Prostate gland (tissue), 2 donors: ENCODE measurements around the gene KSR2. TPM values are rescaled to one million over a fixed set of nuclear protein-coding genes. Genes with fewer than 3 reads are reported as not detected.

Source experiments
- DNase-seq: peaks from one replicate; pipeline ENCODE4 v3.0.0-alpha.2; 2019; ENCODE audit warnings: low spot score
- H3K27ac ChIP-seq, 2 donors: fragments of 200-600 bp; sonication (generic); 2 replicates each; pipeline ENCODE4 v1.5.1; 2017 to 2019
- H3K27me3 ChIP-seq: fragments of 200-600 bp; sonication (generic); replicated peaks from 2 replicates; pipeline ENCODE4 v1.5.1; 2019; ENCODE audit not compliant: insufficient read depth
- H3K36me3 ChIP-seq, 2 donors: fragments of 200-600 bp; sonication (generic); 1 replicate in 1 of 2; 2 replicates in 1 of 2; pipeline versions ENCODE4 v1.5.1 to v1.8.1; 2017 to 2019
- H3K4me1 ChIP-seq: fragments of 200-600 bp; sonication (generic); replicated peaks from 2 replicates; pipeline ENCODE4 v1.5.1; 2019
- H3K4me3 ChIP-seq, 2 donors: fragments of 200-600 bp; sonication (generic); 2 replicates each; pipeline ENCODE4 v1.5.1; 2017 to 2019
- H3K9me3 ChIP-seq: fragments of 200-600 bp; sonication (generic); 2 replicates; pipeline ENCODE4 v1.5.1; 2017
- CTCF ChIP-seq, 4 experiments: fragments of 200-600 bp in 2 of 4; fragments of 450-650 bp in 2 of 4; sonication (generic) in 2 of 4; IDR thresholded peaks; 1 replicate in 3 of 4; 2 replicates in 1 of 4; pipeline ENCODE4 v1.5.1; 2016 to 2019; ENCODE audit warnings: antibody characterized with exemption in 4 of 4, mild to moderate bottlenecking in 2 of 4, moderate library complexity in 2 of 4
- POLR2A ChIP-seq: fragments of 450-650 bp; IDR thresholded peaks from one replicate; pipeline ENCODE4 v1.6.1; 2016; ENCODE audit warnings: antibody characterized with exemption, mild to moderate bottlenecking
- POLR2AphosphoS5 ChIP-seq: sonication (generic); formaldehyde crosslinking; IDR thresholded peaks from one replicate; pipeline ENCODE4 v1.6.1; 2017; ENCODE audit warnings: antibody characterized with exemption
- WGBS: methylation state at CpG from one replicate; pipeline ENCODE4 v1.1.5; 2018; 5-methylcytosine and 5-hydroxymethylcytosine counted together
- intact Hi-C: fragments of 100-400 bp; cut with DNase I; formaldehyde crosslinking; loops from one replicate; pipeline ENCODE4 v1.14.2; 2022
- total RNA-seq, 2 donors: library from RNA; depleted of rRNA; stranded (reverse); fragments of >200 nt; gene quantifications; one replicate each; pipeline ENCODE4 v1.1.0, GENCODE V29; 2016

KSR2 gene
- total RNA-seq, 2 donors from 2014 or later = 1.0 to 1.7 TPM

DNA sequence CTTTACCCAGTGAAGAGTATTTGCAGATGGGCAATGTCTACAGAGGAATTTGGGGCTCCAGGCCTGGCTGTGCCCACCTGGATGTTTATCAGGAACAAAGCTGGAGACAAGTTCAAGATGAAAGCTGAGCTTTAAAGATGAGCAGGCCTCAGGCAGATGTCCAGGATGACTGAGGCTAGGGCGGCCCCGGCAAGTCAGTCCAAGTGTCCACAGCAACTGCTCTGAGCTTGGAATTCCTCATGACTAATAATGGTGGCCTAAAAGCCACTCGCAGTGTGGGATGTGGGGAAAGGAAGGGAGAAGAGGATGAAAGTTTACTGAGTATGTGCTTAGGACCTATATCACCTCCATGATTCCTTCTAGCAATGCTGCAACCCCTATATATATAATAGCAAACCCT lies 479.1 kb downstream of the KSR2 start:
- Histone ChIP-seq H3K4me1 (no peaks in the 10 kb centered on the region), H3K4me3 (no peak overlapping the region), H3K27me3 (no peaks in the 10 kb centered on the region), H3K36me3 (no peaks in the 10 kb centered on the region), H3K9me3 (no peaks in the 10 kb centered on the region), H3K27ac (no peak overlapping the region)
- TF ChIP-seq POLR2A = no peak
- WGBS = 92% methylated on average over 3 of the region's 3 CpGs
- no peak for DNase-seq
- intact Hi-C loops = no loop called here

GRCh38 chr12:117486840-117487659 lies 481.7 kb downstream of the KSR2 start:
- Histone ChIP-seq H3K9me3 (no peaks in the 10 kb centered on the region), H3K36me3 (no peaks in the 10 kb centered on the region), H3K4me3 (no peak overlapping the region), H3K27me3 (no peaks in the 10 kb centered on the region), H3K27ac (no peak overlapping the region), H3K4me1 (no peaks in the 10 kb centered on the region)
- TF ChIP-seq CTCF (IDR thresholded peaks at IDR 0.05) = no peak
- no peak for TF ChIP-seq POLR2A
- no peak for TF ChIP-seq POLR2AphosphoS5
- 73% methylated on average over 5 of the region's 5 CpGs for WGBS
- no peak for DNase-seq
- intact Hi-C loops = no loop called here

DNA sequence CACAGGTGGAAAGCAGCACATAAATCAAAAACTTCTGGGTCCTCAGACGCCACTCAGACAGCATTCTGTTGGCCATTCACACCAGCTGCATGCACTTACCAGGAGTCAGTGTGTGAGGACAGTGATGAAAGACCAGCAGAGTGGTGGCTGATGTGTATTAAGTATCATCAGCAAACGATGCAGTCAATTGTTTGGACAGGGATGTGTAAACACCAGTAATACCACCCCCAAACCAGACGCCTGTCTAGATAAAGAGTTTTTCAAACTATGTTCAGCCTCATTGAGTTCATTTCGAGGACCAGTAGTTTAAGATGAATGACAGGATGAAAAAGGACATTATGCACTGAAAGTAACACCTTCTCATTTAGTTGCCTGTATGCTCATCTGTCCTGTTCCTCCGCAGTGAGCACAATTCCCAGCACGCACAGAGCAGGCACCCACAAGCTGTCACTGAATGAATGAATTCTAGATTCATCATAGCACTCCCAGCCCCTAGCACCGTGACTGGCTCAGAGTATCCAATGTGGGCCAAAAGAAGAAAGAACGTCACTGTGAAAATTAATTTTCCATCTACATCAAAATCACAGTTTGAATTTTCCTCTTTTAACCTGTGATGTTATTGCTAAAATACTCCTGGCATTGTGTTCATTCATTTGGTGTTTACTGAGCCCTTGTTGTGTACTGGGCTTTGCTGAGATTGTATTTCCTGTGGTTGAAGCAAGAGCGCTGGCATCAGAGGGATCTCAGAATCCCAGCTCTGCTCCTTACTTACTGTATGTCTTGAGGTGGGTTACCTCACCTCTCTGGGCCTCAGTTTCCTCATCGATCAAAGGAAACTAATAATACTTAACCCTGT lies 482.6 kb downstream of the KSR2 start:
- intact Hi-C loops = no loop called here
- H3K36me3 ChIP-seq = no peaks in the 10 kb centered on the region
- DNase-seq = no peak
- no peak overlapping the region for H3K27ac ChIP-seq
- no peak overlapping the region for H3K4me3 ChIP-seq
- H3K27me3 ChIP-seq = no peaks in the 10 kb centered on the region
- H3K9me3 ChIP-seq = no peaks in the 10 kb centered on the region
- no peaks in the 10 kb centered on the region for H3K4me1 ChIP-seq
- WGBS = 70% methylated on average over 10 of the region's 10 CpGs
- TF ChIP-seq CTCF (IDR thresholded peaks at IDR 0.05) = no peak
- TF ChIP-seq POLR2AphosphoS5 = no peak

- TF ChIP-seq CTCF (IDR thresholded peaks at IDR 0.05) = no peak
- TF ChIP-seq POLR2A = no peak
- TF ChIP-seq POLR2AphosphoS5 = no peak
- intact Hi-C loops = no loop called here
- Histone ChIP-seq H3K27ac (no peak overlapping the region), H3K36me3 (no peaks in the 10 kb centered on the region), H3K27me3 (no peaks in the 10 kb centered on the region), H3K9me3 (no peaks in the 10 kb centered on the region), H3K4me1 (no peaks in the 10 kb centered on the region), H3K4me3 (no peak overlapping the region)
- DNase-seq = no peak
- WGBS = 78% methylated on average over 3 of the region's 3 CpGs
Observed at GRCh38 chr12:117484901-117485300, 483.9 kb downstream of the KSR2 start.

GRCh38 chr12:117483501-117483900 lies 485.3 kb downstream of the KSR2 start:
- 89% methylated on average over 5 of the region's 5 CpGs for WGBS
- DNase-seq = no peak
- intact Hi-C loops = no loop called here
- H3K4me3 ChIP-seq = no peak overlapping the region
- H3K9me3 ChIP-seq = no peaks in the 10 kb centered on the region
- no peaks in the 10 kb centered on the region for H3K4me1 ChIP-seq
- no peaks in the 10 kb centered on the region for H3K27me3 ChIP-seq
- H3K36me3 ChIP-seq = no peaks in the 10 kb centered on the region
- no peak overlapping the region for H3K27ac ChIP-seq
- TF ChIP-seq CTCF (IDR thresholded peaks at IDR 0.05) (no peak), POLR2AphosphoS5 (no peak), POLR2A (no peak)
